ENCODE data around the gene STRA6.

Gene STRA6

DNA sequence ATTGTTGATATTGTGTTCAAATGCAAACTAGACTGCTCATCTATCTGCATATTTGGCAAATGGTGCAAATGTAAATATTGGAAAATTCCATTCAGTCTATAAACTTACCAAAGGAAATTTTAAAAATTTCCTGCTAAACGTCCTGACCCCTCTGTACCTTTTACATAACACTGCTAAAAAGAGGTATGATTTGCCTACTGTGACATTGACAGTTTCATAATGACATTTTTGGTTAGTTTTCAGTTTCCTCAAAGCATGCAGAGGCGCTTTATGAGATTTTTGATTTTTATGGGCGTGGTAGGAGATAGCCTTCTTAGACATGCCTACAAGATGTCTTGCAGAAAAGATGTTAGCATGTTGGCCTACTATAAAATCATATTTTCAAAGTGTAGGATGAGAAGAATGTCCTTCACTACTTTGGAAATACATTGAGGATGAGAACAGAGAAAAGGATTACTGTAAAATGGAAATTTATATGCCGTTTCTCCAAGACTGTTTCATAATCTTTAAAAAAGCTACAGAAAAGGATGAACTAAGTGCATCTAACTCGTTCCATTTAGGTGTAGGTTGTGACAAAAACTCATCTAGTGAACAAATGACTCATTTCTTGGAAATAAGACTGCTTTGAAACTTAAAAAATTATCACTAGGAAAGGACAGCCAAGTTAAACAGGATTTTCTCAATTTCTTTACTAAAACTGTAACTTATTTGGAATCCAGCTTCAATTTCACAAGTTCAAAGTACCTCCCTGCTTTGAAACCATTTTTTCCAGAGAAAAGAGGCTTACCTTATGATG lies 43.5 kb downstream of the STRA6 start:
- no peak for DNase-seq

- DNase-seq: no peak
Observed at GRCh38 chr15:74157868-74158827, 44.4 kb downstream of the STRA6 start.

DNA sequence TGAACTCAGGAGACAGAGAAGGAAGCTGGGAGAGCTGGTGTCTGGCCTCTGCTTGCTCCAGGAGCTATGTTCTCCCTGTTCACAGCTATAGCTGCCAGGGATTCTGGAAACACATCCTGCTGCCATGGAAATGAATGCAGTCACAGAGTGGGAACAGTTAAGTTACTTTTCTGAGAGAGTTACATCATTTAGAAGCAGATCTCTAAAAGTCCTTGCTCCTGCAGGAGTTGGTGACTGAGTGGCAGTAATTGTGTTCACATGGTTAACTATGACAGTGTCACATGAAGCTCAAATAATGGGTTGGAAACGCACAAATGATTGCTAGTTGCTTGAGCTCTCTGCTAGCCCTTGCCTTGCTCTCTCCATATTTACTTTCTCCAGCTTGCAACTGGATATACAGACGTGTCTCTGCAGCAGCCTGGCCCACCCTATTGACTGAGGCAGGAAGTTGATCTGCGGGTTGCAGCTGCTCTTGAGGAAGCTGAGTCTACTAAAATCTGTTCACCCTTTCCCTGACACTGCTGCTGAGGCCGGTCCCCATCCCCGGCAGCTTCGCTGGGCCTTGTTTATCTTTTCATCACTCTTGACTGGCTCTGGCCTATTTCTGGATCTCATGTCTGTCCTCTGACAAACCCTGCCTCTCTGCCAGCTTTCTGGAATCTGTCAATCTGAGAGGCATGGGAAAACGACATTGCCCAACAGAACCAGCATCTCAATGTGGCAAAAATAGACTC lies 45.7 kb downstream of the STRA6 start:
- no peak for DNase-seq

GRCh38 chr15:74155766-74156417 lies 46.7 kb downstream of the STRA6 start:
- no peak for DNase-seq

DNA sequence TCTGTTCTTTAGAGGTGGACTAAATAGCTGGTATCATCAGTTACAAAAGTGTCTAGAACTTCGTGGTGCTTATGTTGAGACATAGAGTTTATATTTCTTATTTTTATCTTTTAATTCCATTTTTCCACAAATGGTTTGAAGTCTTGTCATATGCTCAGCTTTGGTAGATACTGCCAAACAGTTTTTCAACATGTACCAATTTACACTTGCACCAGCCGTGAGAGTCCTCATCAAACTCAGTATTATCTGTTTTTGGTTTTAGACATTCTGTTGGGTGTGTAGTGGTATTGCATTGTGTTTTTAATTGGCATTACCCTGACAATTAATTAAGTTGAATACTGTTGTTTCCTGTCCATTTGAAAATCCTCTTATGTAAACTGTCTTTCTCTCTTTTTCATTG lies 55.5 kb downstream of the STRA6 start:
- no peak for DNase-seq

- no peak for DNase-seq
Observed at GRCh38 chr15:74146277-74146800, 56.2 kb downstream of the STRA6 start.

DNA sequence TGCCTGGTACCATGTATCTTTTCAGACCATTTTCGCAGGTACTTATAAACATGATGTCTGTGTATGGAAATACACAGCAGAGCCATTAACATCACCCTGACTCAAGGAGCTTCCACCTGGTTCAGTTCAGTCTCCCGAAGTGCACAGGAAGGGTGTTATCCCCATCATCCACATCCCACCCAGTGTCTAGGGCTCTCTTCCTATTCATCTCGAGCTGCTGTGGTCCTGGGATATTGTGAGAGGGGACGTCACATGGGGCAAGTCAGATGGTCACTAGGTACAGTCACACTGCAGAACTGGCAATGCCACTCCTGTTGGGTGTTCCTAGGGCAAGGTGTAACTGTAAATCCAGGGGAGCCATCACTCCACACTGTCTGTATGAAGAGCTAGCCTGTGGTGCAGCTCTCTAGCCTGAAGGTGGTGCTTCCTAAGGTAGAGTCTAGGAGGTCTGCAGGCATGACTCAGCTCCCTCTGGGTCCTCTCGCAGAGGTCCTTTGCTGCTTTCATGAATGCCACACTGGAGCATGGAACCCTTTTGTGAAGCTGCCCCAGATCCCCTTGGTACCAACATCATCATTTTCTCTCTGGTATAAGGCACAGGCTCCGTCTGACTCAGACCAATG lies 58.3 kb downstream of the STRA6 start:
- no peak for DNase-seq

GRCh38 chr15:74141591-74141990 lies 61.0 kb downstream of the STRA6 start:
- no peak for DNase-seq

GRCh38 chr15:74138642-74139041 lies 63.9 kb downstream of the STRA6 start:
- no peak for DNase-seq

GRCh38 chr15:74137537-74137894 lies 65.1 kb downstream of the STRA6 start:
- DNase-seq: no peak

DNA sequence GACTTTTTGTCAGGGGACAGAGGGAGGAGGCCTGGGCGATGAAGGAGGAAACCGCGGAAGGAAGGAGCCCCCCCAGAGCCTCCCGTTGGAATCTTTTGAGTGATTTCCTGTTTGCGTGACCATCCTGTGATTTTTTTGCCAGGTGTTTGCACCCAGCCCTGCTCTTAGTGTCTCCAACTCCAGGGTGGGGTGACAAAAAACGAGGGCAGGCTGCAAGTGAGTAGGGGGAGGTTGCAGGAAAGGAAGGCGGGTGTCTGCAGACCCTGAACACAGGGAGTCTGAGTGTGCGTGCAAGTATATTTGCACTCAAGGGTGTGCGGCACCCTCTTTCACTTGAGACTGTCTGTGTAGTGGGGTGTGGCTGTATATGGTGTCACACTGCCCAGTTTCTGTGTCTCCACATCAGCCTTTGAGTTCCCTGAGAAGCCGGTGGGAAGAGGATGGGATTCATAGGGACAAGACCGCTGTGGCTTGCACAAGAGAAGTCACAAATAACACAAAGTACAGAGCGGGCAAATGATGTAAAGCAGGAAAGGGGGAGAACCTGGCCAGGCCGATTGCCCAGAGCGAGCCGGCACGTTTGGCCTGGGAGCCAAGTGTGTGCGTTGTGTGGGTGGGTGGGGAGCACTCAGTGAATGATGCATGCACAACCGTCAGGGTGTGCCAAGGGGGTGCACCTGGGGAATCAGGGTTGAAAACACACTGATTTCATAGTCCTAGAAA lies 65.6 kb downstream of the STRA6 start:
- DNase-seq: no peak

- no peak for DNase-seq
Observed at GRCh38 chr15:74136540-74136813, 66.1 kb downstream of the STRA6 start.

DNA sequence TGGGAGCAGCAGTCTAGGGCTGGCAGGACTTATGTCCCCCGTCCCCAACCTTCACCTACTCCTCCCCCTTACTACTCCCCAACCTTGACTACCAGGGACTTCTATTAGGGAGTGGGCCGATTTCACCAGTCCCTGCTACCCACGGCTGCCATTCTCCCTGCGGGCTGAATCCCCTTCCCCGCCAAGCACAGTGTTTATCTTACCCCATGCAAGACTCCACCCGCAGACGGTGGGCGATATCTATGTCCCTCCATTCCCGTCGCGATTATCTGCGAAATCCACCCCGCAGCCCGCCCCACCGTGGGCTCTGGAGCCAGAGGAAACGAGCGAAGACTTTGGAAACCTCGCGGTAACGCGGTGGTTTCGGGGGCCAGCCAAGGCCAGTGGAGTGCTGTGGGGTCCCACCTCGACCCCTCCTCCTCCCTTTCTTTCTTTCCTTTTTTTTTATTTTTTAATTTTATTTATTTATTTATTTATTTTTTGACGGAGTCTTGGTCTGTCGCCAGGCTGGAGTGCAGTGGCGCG lies 67.5 kb downstream of the STRA6 start:
- no peak for DNase-seq

DNA sequence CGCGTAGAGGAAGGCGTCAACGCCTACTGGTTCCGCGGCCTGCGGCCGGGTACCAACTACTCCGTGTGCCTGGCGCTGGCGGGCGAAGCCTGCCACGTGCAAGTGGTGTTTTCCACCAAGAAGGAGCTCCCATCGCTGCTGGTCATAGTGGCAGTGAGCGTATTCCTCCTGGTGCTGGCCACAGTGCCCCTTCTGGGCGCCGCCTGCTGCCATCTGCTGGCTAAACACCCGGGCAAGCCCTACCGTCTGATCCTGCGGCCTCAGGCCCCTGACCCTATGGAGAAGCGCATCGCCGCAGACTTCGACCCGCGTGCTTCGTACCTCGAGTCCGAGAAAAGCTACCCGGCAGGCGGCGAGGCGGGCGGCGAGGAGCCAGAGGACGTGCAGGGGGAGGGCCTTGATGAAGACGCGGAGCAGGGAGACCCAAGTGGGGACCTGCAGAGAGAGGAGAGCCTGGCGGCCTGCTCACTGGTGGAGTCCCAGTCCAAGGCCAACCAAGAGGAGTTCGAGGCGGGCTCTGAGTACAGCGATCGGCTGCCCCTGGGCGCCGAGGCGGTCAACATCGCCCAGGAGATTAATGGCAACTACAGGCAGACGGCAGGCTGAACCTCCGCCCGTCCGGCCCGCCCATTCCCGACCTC lies 68.1 kb downstream of the STRA6 start:
- DNase-seq: no peak

- DNase-seq: no peak
Observed at GRCh38 chr15:74133694-74134386, 68.7 kb downstream of the STRA6 start.

DNA sequence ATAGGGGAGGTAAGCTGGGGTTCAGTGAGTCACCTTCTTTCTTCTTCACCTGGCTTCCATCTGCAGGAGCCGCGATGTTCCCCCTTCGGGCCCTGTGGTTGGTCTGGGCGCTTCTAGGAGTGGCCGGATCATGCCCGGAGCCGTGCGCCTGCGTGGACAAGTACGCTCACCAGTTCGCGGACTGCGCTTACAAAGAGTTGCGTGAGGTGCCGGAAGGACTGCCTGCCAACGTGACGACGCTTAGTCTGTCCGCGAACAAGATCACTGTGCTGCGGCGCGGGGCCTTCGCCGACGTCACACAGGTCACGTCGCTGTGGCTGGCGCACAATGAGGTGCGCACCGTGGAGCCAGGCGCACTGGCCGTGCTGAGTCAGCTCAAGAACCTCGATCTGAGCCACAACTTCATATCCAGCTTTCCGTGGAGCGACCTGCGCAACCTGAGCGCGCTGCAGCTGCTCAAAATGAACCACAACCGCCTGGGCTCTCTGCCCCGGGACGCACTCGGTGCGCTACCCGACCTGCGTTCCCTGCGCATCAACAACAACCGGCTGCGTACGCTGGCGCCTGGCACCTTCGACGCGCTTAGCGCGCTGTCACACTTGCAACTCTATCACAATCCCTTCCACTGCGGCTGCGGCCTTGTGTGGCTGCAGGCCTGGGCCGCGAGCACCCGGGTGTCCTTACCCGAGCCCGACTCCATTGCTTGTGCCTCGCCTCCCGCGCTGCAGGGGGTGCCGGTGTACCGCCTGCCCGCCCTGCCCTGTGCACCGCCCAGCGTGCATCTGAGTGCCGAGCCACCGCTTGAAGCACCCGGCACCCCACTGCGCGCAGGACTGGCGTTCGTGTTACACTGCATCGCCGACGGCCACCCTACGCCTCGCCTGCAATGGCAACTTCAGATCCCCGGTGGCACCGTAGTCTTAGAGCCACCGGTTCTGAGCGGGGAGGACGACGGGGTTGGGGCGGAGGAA lies 69.6 kb downstream of the STRA6 start:
- no peak for DNase-seq

- no peak for DNase-seq
Observed at GRCh38 chr15:74131628-74132413, 70.8 kb downstream of the STRA6 start.

Measured in AML-193 (cell line).